IgD-negative memory B cell (primary cell): ENCODE results near the gene ADH1C. TPM values are rescaled to one million over a fixed set of nuclear protein-coding genes. Genes with fewer than 3 reads are reported as not detected.
"Not testable (repeated sequence)": the region's sequence is repeated elsewhere in the genome, so short reads cannot be mapped to it uniquely, and the experiment has no call there.

Source experiments
- H3K27ac Mint-ChIP-seq, 3 donors: one replicate each; pipeline ENCODE4 v1.8.0; 2020 to 2022; ENCODE audit warnings: mild to moderate bottlenecking in 3 of 3, mixed read lengths in 3 of 3, moderate library complexity in 1 of 3
- H3K27me3 Mint-ChIP-seq: one replicate; pipeline ENCODE4 v1.8.0; 2021; ENCODE audit warnings: mixed read lengths
- H3K36me3 Mint-ChIP-seq: one replicate; pipeline ENCODE4 v1.8.0; 2020; ENCODE audit warnings: mild to moderate bottlenecking, mixed read lengths
- H3K4me1 Mint-ChIP-seq, 3 donors: one replicate each; pipeline ENCODE4 v1.8.0; 2020 to 2022; ENCODE audit warnings: mixed read lengths in 3 of 3, mild to moderate bottlenecking in 1 of 3
- H3K4me3 Mint-ChIP-seq, 4 donors: one replicate each; pipeline ENCODE4 v1.8.0; 2020 to 2022; ENCODE audit warnings: mild to moderate bottlenecking in 4 of 4, mixed read lengths in 4 of 4, moderate library complexity in 3 of 4
- H3K9me3 Mint-ChIP-seq, 3 donors: one replicate each; pipeline ENCODE4 v1.8.0; 2020 to 2021; ENCODE audit warnings: mixed read lengths in 3 of 3, mild to moderate bottlenecking in 1 of 3
- polyA plus RNA-seq: library from polyadenylated mRNA; unstranded; fragments of 300-500 nt; fragmentation: Illumina TruSeq; gene quantifications from one replicate; pipeline ENCODE4 v1.2.3, GENCODE V29; 2021

ADH1C gene
- polyA plus RNA-seq, 1 donor from 2014 or later: not detected

DNA sequence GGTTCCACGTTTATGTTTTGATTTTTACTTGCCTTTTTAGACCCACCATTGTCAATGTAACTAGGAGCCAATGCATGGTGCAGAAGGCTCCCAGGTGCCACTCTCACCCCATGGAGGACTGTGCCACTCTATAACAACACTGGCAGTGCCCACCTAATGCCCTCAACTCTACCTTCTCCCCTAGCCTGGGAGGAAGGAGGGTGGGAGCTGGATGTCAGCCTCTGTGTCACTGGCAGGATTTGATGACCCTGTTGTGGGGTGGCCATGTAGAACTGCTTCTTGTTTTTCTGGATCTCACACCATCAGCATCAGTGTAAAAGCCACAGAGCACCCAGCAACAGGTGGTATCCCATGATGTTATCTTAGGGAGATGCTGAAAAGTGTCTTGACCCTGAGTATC is 17.7 kb downstream of the ADH1C start:
- Mint-ChIP-seq H3K4me3 (no peak overlapping the region), H3K27ac (no peak overlapping the region), H3K36me3 (no peaks in the 10 kb centered on the region), H3K9me3 (no peaks in the 10 kb centered on the region), H3K4me1 (no peaks in the 10 kb centered on the region), H3K27me3 (peaks cover 5% of the 10 kb centered on the region)

- no peak overlapping the region for H3K27ac Mint-ChIP-seq
These were observed 21.9 kb downstream of the ADH1C start for GRCh38 chr4:99330648-99331047.

DNA sequence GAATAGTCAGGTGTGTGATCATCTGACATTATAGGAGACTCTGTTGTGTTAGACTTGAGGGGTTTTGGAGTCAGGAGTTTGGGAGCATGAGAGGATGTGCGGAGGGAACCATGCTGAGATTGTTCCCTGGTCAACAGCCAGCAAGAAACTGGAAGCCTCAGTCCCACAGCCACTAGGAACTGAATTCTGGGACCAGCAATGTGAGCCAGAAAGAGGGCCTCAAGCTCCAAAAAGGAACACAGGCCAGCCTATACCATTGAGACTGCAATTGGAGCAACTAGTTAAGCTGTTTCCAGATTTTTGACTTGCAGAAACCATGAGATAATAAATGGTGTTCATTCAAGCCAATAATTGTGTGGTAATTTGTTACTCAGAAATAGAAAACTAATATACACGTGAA is 22.7 kb downstream of the ADH1C start:
- Mint-ChIP-seq H3K36me3 (no peaks in the 10 kb centered on the region), H3K27ac (no peak overlapping the region), H3K9me3 (peaks cover 0 to 4% (median 0%) of the 10 kb centered on the region in 3 donors), H3K4me1 (no peaks in the 10 kb centered on the region), H3K27me3 (no peaks in the 10 kb centered on the region), H3K4me3 (no peak overlapping the region)

More at GRCh38 chr4:99330648-99331047, 21.9 kb downstream of the ADH1C start:
- Mint-ChIP-seq H3K4me3 (no peak overlapping the region), H3K27me3 (peaks cover 3% of the 10 kb centered on the region), H3K4me1 (no peaks in the 10 kb centered on the region), H3K36me3 (no peaks in the 10 kb centered on the region), H3K9me3 (peaks cover 0 to 4% (median 0%) of the 10 kb centered on the region in 3 donors)

- Mint-ChIP-seq H3K27me3 (peaks cover 3% of the 10 kb centered on the region), H3K4me3 (no peak overlapping the region), H3K36me3 (no peaks in the 10 kb centered on the region), H3K9me3 (peaks cover 0 to 4% (median 0%) of the 10 kb centered on the region in 3 donors), H3K27ac (no peak overlapping the region), H3K4me1 (no peaks in the 10 kb centered on the region)
These were observed 27.6 kb downstream of the ADH1C start for GRCh38 chr4:99324979-99325378.

DNA sequence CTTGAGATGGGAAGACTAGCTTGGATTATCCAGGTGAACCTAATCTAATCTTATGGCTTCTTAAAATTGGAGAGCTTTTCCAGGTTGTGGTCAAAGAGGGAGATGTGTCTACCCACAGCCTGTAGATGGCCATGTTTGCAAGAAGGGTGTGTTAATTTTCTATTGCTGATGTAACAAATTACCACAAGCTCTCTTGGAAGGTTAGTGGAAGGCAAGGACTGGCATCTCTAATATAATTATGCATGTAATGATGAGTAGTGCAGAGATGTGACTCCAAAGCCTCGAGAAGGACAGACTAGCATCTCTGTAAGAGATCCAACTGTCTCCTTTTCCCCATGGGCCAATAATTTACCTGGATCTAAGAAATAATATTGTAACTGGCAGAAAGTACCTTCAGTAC is 28.2 kb downstream of the ADH1C start:
- Mint-ChIP-seq H3K27ac (no peak overlapping the region), H3K36me3 (no peaks in the 10 kb centered on the region), H3K4me1 (no peaks in the 10 kb centered on the region)

GRCh38 chr4:99323756-99324155 is 28.8 kb downstream of the ADH1C start:
- peaks cover 3% of the 10 kb centered on the region for H3K27me3 Mint-ChIP-seq
- peaks cover 0 to 4% (median 0%) of the 10 kb centered on the region in 3 donors for H3K9me3 Mint-ChIP-seq
- no peaks in the 10 kb centered on the region for H3K36me3 Mint-ChIP-seq
- no peaks in the 10 kb centered on the region for H3K4me1 Mint-ChIP-seq
- no peak overlapping the region for H3K4me3 Mint-ChIP-seq
- H3K27ac Mint-ChIP-seq: no peak overlapping the region

More for the DNA sequence above, 28.2 kb downstream of the ADH1C start:
- peaks cover 3% of the 10 kb centered on the region for H3K27me3 Mint-ChIP-seq
- peaks cover 0 to 4% (median 0%) of the 10 kb centered on the region in 3 donors for H3K9me3 Mint-ChIP-seq
- no peak overlapping the region for H3K4me3 Mint-ChIP-seq

- H3K4me3 Mint-ChIP-seq: no peak within 1 kb of the TSS
- no peaks in the 10 kb centered on the region for H3K4me1 Mint-ChIP-seq
- H3K36me3 Mint-ChIP-seq: no peaks in the 10 kb centered on the region
- H3K27ac Mint-ChIP-seq: no peak within 1 kb of the TSS
- no peaks in the 10 kb centered on the region for H3K9me3 Mint-ChIP-seq
- peaks cover 3% of the 10 kb centered on the region for H3K27me3 Mint-ChIP-seq
These were observed 31.0 kb downstream of the ADH1C start, which contains the start of gene ADH1B for GRCh38 chr4:99321241-99322191. Gene ADH1B (minus strand): TSS chr4:99321401. CDS start chr4:99321331, 70 bp downstream.

DNA sequence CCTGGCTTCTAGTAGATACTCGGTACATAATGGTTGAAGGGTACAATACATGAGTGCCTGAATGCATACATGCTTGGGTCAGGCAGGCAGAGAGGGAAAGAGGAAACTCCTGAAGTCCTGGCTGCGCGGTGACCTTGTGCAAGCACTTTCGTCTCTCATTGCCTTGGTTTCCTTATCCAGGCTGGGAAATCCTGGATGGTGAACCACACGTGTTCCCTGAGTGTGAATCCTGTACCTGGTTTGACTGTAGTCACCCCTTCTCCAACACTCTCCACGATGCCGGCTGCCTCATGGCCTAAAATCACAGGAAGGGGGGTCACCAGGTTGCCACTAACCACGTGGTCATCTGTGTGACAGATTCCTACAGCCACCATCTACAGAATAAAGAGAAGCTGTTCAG is 34.7 kb downstream of the ADH1C start:
- H3K36me3 Mint-ChIP-seq, H3K27me3 Mint-ChIP-seq, H3K9me3 Mint-ChIP-seq, H3K4me1 Mint-ChIP-seq, H3K4me3 Mint-ChIP-seq, H3K27ac Mint-ChIP-seq: not testable (repeated sequence)

GRCh38 chr4:99317354-99317753 is 35.2 kb downstream of the ADH1C start:
- Mint-ChIP-seq H3K4me1 (no peaks in the 10 kb centered on the region), H3K9me3 (no peaks in the 10 kb centered on the region), H3K36me3 (no peaks in the 10 kb centered on the region), H3K4me3 (no peak overlapping the region), H3K27me3 (no peaks in the 10 kb centered on the region), H3K27ac (no peak overlapping the region)

DNA sequence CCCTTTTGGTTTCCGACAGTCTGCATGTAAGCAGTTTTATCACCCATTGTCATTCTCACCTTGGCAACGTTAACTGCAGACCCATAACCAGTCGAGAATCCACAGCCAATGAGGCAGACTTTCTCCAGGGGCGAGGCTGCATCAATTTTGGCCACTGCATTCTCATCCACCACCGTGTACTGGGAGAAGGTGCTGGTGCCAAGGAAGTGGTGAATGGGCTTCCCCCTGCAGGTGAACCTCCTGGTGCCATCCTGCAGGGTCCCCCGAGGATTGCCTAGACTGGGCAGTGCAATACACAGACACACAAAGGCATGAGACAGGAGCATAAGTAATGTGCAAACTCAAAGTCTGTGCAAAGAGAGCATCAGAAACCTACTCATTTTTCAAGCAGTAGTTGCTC is 36.7 kb downstream of the ADH1C start:
- Mint-ChIP-seq H3K4me1 (no peaks in the 10 kb centered on the region), H3K9me3 (no peaks in the 10 kb centered on the region)

GRCh38 chr4:99314211-99314610 is 38.3 kb downstream of the ADH1C start:
- no peaks in the 10 kb centered on the region for H3K27me3 Mint-ChIP-seq
- H3K9me3 Mint-ChIP-seq: no peaks in the 10 kb centered on the region
- H3K4me1 Mint-ChIP-seq: no peaks in the 10 kb centered on the region

More for the DNA sequence above, 36.7 kb downstream of the ADH1C start:
- Mint-ChIP-seq H3K27ac (no peak overlapping the region), H3K36me3 (no peaks in the 10 kb centered on the region), H3K4me3 (no peak overlapping the region), H3K27me3 (no peaks in the 10 kb centered on the region)

DNA sequence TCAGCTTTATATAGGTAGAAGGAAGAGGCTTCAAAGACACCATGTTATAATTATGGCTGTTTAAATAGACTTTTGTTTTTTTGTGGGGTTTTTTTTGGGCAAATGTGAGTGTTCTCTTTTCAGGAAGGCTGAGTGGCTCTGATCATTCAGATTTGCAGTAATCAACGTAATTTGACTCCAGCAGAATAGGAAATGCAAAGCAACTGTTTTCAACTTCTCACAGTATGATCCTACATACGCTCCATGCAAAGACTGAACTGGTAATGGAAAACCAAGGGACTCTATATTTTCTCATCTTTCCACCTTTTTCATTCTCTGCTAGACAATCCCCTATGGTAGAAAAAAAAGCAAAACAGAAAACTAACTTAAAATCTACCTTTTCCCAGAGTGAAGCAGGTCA is 42.2 kb downstream of the ADH1C start:
- Mint-ChIP-seq H3K4me3 (no peak overlapping the region), H3K27ac (no peak overlapping the region), H3K4me1 (no peaks in the 10 kb centered on the region), H3K27me3 (no peaks in the 10 kb centered on the region), H3K9me3 (no peaks in the 10 kb centered on the region), H3K36me3 (no peaks in the 10 kb centered on the region)

More at GRCh38 chr4:99314211-99314610, 38.3 kb downstream of the ADH1C start:
- H3K4me3 Mint-ChIP-seq: no peak overlapping the region
- H3K36me3 Mint-ChIP-seq: no peaks in the 10 kb centered on the region
- no peak overlapping the region for H3K27ac Mint-ChIP-seq

- Mint-ChIP-seq H3K36me3 (no peaks in the 10 kb centered on the region), H3K4me3 (no peak overlapping the region), H3K27ac (no peak overlapping the region), H3K27me3 (no peaks in the 10 kb centered on the region), H3K9me3 (peaks cover 0 to 5% (median 4%) of the 10 kb centered on the region in 3 donors), H3K4me1 (no peaks in the 10 kb centered on the region)
These were observed 46.7 kb downstream of the ADH1C start for GRCh38 chr4:99305638-99306400.

DNA sequence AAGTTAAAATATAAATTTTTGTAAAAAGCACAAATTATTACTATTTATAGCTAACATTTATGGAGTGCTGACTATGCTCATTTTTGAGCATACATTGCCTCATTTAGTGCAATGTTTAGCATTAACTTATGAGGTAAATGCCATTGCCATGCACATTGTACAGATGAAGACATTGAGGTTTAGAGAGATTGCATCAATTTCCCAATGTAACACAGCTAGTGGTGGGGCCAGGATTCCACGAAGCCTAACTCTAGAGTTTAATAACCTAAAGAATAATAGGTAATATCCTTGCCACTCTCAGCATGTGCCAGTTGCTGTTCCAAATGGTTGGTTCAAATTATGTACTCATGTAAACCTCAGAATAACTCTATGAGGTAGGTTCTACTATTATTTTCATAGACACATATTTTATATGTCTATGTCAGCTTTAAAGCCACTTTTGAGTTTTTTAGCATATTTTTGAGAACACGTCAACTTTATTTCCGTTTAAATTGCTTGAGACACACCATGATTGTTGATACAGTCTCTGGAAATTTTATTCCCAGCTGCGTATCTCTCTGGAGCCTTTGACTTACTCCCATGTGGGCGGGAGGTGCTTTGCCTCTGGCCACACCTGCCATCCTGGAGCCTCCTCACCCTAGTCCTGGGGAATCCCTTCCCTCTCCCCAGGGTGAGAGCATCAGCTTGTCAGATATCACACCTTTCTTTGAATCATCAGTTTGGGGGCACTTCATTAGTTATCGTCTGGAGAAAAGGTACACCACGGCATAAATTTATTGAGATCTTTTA is 51.0 kb downstream of the ADH1C start:
- Mint-ChIP-seq H3K9me3 (peaks cover 3 to 28% (median 12%) of the 10 kb centered on the region in 3 donors), H3K36me3 (no peaks in the 10 kb centered on the region), H3K27me3 (no peaks in the 10 kb centered on the region), H3K4me3 (no peak overlapping the region), H3K4me1 (no peaks in the 10 kb centered on the region), H3K27ac (no peak overlapping the region)

GRCh38 chr4:99300934-99301333 is 51.6 kb downstream of the ADH1C start:
- H3K27ac Mint-ChIP-seq: no peak overlapping the region

More at GRCh38 chr4:99300934-99301333, 51.6 kb downstream of the ADH1C start:
- Mint-ChIP-seq H3K4me1 (no peaks in the 10 kb centered on the region), H3K27me3 (no peaks in the 10 kb centered on the region), H3K36me3 (no peaks in the 10 kb centered on the region), H3K9me3 (peaks cover 6 to 33% (median 12%) of the 10 kb centered on the region in 3 donors), H3K4me3 (no peak overlapping the region)
